HG02571 (cell line): Measurements from ENCODE around the gene GNG4.
"Not testable (repeated sequence)": the region's sequence is repeated elsewhere in the genome, so short reads cannot be mapped to it uniquely, and the experiment has no call there.

Source experiments
- ATAC-seq: cut with Tn5 transposase; IDR thresholded peaks from one replicate; pipeline ENCODE4 v1.9.1; 2021; ENCODE audit warnings: mild to moderate bottlenecking, moderate library complexity; ENCODE audit not compliant: unreplicated experiment

The GNG4 gene

DNA sequence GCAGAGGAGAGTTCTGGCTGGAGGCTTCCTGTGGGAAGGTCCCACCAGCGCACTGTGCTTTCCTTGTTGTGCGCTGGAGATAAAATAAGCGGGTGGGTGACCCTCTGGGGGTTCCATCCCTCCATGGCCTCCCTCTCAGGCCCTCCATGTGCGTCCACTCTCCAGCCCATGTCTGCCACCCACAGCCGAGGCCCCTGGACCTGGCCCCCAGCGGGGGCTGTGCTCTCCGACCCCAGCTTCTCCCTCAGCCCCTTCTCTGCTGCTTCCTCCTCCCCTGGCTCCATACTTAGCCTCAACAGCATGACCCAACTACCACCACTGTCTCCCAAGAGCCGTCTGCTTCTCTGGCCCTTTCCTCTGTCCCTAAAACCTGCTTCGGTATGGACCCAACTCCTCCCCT is 61.4 kb downstream of the GNG4 start:
- ATAC-seq: no peak

DNA sequence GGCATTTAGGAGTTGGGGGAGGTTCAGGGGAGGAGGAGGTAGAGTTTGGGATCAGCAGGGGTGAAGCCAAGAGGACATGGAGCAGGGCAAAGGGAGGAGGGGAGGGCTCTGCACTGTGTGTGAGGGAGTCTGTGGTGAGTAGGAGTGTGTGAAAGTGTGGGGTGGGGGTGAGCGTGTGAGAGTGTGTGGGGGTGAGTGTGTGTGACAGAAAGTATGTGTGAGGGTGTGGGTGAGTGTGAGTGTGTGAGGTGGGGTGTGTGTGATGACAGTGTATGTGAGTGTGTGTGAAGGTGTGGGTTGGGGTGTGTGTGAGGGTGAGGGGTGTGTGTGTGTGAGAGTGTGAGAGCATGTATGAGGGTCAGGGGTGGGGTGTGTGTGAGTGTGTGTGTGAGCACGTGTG is 62.6 kb downstream of the GNG4 start:
- no peak for ATAC-seq

DNA sequence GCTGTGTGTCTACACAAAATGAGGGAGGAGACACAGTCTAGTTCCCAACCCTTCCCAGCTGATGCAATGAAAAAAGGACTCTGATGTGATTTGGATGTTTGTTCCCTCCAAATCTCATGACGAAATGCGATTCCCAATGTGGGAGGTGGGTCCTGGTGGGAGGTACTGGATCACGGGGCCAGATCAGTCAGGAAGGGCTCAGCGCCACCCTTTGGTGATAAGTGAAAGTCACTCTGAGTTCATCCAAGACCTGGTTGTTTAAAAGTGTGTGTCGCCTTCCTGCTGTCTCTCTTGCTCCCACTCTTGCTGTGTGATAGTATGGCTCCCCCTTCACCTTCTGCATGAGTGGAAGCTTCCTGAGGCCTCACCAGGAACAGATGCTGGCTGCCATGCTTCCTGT is 63.2 kb downstream of the GNG4 start:
- ATAC-seq: no peak

DNA sequence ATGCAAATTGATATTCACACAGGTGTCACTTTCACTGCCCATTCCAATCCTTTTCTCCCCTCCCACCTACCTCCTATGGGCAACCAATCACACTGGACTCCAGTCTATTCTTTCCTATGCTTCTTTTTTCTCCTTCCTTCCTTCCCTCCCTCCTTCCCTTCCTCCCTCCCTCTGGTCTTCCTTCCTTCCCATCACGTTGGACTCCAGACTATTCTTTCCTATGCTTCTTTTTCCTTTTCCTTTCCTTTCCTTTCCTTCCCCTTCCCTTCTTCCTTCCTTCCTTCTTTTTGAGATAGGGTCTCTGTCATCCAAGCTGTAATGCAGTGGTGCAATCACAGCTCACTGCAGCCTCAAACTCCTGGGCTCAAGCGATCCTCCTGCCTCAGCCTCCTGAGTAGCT is 64.6 kb downstream of the GNG4 start:
- ATAC-seq: no peak

DNA sequence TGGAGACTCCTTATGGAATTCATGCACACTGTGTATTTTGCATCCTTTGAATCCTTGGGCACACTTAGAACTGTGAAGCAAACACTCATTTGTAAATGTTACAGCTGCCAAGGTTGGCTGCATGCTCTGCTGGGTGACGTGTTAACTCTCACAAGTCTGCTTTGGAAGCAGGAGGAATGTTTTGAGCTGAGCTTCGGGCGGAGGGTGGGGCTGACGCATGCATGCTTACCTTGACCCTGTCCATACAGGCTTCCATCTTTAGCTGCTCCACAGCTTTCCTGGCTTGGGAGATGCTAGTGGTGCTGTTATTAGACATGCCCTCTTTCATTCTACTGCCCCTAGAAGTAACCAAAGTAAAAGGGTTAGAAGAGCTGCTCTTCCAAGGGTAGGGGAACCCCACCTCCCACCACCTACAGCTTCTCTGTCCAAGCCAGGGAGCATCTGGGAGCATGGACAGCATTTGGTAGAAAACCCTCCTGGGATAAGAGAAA is 66.0 kb downstream of the GNG4 start:
- no peak for ATAC-seq

DNA sequence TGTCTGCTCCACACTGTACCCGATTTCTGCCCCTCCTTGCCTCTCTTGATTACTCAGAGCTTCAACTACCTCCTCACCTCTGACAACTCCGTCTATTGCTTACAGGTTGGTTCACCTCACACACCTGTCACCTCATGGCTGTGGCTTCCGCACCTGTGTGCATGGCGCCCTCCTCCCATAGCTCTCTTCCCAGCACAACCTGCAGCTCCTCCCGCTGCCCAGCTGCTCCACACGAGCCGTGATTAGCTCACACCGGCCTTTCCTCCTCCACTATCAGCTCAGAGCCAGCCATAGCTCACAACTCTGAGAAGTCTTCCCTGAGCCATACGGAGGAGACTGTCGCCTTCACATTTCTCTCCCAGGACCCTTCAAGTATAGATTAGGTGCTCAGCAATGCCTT is 67.5 kb downstream of the GNG4 start:
- no peak for ATAC-seq

DNA sequence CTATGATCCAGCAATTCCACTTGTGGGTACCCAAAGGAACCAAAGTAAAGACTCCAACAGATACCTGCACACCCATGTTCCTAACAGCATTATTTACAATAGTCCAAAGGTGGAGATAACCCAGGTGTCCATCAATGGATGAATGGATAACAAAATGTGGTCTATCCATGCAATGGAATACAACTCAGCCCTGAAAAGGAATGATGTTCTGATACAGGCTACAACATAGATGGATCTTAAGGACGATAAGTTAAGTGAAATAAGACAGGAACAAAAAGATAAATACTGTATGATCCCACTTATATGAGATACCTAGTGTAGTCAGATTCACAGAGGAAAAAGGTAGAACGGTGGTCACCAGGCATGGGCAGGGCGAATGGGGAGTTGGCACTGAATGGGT is 69.7 kb downstream of the GNG4 start:
- no peak for ATAC-seq

DNA sequence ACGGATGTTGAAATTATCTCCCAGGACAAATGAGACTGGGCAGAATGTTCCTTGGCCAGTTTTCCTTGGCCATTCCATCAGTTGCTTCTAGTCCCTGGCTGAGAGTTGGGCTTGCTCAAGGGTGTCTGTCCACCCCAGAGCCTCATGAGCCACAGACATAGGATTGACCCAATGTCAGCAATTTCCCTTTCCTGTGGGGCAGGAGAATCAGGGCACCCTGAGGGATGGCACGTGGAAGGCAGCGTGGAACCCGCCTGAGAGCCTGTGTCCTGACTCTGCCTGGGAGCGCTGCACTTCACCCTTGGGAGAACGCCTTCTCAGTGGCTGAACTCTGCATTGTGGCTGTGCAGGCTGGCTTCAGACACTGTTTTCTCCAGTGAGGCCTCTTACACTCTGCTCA is 74.0 kb downstream of the GNG4 start:
- no peak for ATAC-seq

DNA sequence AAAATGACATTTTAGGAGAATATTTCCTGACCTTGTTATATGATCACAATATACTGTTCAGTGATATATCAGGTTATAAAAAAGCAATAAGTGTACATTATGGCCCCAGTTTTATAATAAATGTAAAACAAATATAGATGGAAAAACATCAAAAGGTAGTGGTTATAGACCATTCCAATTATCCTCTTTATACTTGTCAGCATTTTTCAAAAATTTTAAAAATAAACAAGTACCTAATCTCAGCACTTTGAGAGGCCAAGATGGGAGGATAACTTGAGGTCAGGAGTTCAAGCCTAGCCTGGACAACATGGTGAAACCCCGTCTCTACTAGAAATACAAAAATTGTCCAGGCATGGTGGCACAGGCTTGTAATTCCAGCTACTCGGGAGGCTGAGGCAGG is 75.7 kb downstream of the GNG4 start:
- ATAC-seq: no peak

DNA sequence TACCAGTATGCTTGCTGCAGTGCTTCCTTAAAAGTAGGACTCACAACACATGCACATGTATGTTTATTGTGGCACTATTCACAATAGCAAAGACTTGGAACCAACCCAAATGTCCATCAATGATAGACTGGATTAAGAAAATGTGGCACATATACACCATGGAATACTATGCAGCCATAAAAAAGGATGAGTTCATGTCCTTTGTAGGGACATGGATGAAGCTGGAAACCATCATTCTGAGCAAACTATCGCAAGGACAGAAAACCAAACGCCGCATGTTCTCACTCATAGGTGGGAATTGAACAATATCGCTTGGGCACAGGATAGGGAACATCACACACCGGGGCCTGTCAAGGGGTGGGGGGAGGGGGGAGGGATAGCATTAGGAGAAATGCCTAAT is 76.6 kb downstream of the GNG4 start:
- not testable (repeated sequence) for ATAC-seq

DNA sequence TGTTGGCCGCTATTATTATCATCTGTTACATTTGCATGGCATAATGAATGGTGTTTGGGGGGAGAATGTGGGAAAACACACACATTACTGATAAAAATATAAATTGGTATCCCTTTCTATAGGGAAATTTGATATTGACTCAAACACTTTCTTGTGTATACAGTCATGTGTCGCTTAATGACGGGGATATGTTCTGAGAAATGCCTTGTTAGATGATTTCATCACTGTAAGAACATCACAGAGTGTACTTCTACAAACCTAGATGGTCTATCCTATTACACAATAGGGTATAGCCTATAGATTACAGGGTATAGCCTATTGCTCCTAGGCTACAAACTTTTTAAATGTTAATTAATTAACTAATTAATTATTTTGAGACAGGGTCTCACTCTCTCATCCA is 78.1 kb downstream of the GNG4 start:
- ATAC-seq: no peak

DNA sequence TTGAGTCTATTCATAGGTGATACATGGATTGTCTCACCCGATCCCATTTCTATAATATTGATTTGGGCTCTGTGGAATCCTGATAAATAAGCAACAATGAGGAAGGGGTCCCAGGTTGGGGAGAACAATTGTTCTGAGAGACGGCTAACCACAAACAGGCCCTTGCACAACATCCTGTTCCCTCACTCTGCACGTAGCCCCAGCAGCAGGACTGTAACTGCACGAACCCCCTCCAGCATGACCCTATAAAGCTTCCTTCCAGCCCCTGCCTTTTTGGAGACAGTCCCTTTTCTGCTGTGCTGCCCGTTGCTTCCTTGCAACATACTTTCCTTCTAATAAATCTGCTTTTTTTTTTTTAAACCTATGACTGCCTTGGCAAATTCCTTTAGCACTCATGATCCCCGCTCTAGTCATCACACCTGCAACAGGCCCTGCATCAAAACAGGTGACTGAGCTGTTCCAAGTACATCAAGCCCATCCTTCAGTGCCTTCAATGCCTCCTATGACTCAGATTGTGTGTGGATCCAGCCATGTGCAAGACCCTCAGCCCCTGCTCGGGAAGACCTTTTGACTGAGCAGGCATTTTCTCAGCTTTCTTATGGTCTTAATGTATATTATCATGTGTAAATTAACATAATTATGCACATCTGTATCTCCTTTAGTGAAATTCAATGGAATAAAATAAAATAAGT is 81.6 kb downstream of the GNG4 start:
- ATAC-seq: no peak

DNA sequence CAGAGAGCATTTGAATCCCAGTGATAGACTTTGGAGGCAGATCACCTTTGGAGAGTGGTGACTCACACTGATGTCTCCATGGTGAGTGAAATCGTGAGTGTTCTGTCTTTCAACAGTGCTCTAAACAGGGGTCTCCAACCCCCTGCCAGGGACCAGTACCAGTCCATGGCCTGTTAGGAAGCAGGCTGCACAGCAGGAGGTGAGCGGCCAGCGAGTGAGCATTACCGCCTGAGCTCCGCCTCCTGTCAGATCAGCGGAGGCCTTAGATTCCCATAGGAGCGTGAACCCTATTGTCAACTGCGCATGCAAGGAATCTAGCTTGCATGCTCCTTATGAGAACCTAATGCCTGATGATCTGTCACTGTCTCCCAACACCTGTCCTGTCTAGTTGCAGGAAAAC is 83.5 kb downstream of the GNG4 start:
- ATAC-seq: no peak

DNA sequence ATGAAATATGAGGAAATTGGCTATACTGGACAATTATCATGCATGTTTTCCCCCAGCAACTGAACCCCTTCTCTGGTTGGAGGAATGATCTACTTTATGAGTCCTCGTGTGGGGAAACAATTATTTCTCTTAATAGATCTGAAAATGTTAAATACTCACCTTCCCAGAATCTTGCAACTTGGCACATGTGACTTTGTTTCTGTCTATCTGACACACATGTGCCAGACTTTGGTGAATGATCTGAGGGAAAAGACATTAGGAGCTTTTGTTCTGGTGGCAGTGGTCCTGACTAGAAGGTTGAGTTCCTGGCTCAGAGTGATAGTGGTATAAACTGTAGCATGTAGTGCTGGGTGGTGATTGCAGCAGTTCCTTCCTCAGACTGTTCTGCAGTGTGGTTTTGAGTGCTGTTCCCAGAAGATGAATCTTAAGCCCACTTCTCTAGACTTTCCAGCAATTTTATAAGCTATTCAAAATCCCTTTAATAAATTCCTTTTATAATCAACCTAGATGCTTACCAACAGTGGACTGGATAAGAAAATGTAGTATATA is 86.0 kb downstream of the GNG4 start:
- no peak for ATAC-seq

DNA sequence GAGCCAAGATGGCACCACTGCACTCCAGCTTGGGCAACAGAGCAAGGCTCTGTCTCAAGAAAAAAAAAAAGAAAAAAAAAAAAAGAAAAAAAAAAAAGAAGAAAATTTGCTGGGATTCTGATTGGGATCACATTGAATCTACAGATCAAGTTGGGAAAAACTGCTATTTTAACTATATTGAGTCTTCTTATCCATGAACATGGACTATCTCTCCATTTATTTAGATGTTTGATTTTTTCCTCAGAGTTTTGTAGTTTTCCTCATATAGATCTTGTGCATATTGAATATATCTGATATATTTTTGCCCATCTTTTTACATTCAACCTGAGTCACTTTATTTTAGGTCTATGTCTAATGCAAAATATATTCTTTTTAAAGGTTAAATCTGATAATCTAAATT is 87.0 kb downstream of the GNG4 start:
- no peak for ATAC-seq

DNA sequence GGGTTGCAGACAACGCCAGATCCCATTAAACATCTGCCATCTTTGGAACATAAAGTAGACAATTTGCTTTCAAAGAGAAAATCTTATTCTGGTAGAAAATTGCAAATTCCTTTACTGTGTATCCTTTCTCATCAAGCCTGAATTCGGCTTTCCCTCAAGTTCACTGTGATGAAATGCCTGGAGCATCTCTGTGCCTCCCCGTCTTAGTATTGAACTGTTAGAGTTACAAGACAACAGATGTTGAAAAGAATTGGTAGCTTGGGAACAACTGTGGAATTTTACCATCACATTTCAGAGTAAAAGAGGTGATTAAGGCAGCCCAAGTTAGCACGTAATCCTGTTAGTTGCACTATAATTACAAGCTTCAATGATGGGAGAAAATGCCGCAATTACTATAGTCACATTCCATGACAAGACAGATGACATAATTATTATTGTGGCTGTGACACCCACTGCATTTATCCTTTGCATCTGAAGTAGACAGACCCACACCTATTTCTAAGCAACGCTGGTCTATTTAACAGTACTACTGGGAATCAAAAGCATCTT is 90.9 kb downstream of the GNG4 start:
- no peak for ATAC-seq

DNA sequence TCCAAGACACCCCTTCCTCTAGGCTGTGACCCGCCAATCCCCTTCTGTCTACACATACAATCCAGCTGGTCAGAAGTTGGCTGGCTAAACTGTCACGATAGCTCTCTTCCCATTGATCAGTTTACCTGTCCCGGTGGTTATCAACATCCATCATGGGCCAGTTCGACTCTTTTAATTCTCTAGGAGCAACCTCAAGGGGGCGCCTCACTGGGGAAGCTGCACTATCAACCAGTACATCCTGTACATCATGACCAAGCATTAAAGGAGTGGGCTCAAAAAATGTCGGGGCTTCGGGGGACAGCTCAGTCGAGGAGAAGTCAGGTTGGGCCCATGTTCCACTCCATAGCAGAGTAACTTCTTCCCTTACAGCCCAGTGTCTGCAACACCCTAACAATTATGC is 92.1 kb downstream of the GNG4 start:
- no peak for ATAC-seq

DNA sequence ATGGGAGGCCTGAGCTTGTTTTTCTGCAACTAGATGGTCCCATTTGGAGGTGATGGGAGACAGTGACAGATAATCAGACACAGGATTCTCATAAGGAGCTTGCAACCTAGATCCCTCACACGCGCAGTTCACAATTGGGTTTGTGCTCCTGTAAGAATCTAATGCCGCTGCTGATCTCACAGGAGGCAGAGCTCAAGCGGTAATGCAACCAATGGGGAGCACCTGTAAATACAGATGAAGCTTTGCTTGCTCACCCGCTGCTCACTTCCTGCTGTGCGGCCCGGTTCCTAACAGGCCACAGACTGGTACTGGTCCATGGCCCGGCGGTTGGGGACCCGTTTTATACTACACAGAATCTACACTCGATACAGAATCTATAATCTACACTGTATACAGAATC is 92.8 kb downstream of the GNG4 start:
- no peak for ATAC-seq

DNA sequence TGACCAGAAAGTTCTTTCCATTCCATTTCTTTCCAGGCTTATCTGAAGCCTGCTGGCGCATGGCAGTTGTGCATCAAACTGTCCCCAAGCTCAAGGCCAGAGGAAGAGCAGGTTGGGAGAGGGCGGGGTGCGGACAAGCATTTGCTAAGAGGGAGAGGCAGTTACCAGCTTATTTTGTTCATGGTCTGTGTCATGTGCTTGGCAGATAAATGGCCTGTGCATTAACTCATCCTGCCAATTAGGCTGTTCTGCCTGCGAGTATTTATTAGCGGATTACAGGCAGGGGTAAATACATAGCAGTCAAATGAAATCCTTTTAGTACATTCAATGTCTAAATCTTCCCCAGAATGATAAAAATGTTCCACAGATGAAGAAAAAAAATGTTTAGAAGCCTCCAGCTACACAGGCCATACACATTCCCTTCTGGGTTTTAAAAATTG is 96.5 kb downstream of the GNG4 start:
- no peak for ATAC-seq

DNA sequence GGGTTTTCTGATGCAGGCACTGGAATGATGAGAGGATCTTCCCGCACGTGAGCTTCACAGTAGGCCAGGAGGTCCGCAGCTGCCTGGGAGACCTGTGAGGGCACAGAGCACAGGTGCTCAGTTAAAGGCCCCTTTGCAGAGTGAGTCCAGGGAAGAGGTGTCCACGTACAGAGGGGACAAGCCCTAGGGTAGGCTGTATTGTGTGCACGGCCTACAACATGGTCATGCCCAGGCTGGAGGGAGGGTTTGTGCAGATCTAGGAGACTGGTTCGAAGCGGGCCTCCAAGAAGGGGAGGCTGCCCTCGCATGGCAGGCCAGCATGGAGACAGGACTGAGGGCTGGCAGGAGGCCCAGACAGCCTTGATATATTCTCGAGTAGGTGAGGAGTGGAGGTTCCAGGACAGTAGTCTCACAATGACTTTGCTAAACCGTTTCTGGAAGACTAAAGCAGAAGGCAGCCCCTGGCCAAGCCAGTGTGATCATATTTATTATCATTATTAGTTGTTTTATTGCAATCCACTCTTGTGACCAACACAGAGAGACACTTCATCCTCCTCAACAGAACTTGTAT is 97.4 kb downstream of the GNG4 start:
- no peak for ATAC-seq

DNA sequence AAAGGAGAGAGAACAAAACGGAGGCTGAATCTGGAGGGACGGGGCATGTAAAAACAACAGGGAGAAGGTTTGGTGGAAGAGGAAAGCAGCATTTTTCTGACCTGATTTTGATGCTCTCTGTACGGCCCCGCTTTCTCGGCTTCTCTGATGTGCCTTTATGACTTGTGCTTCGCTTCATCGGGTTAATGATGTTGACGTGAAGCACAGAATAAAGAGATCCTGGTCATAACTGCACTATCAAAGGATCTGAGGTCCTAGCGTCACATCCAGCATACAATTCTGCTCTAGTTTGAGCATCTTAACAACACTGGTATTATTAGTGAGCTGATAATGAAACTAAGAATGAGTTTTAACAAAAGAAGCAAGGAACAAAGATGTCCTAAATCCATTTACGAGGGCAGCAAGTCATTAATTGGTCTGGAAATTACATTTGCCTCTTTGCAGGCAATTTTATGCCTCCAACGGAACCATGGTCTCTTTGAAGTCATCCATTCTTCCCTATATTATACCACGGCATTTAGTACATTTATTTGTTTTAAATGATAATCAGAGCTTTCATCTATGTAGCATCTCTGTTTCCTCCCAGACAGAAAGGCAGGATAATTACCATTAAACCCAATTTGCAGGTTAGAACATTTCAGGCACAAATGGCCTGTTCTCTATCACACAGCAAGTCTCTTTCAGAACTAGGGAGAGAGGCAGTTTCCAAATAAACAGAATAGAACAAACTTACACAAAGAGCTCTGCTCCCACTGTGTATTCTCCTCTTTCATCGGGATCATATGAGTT is 100.0 kb downstream of the GNG4 start:
- no peak for ATAC-seq
